ENCODE results near the gene SFMBT2. TPM values are rescaled to one million over a fixed set of nuclear protein-coding genes. Genes with fewer than 3 reads are reported as not detected.

The SFMBT2 gene
- polyA plus RNA-seq, 4 donors: 0.45 to 2.5 (median 1.3) TPM

GRCh38 chr10:7298495-7298894 is 112.3 kb downstream of the SFMBT2 start:
- FAIRE-seq: no peak
- no peaks in the 10 kb centered on the region for H3K27me3 ChIP-seq (ENCODE audit: control insufficient read depth in 3 of 3, insufficient read depth in 3 of 3, low read length in 3 of 3)
- no peak overlapping the region for H3K27ac ChIP-seq (ENCODE audit: low read depth in 1 of 3, low read length in 2 of 3)
- DNase-seq: no peak
- no peaks in the 10 kb centered on the region for H3K9me3 ChIP-seq (ENCODE audit: control insufficient read depth in 2 of 2, insufficient read depth in 1 of 2, low read depth in 1 of 2, low read length in 1 of 2)
- H3K4me3 ChIP-seq (ENCODE audit: low read depth in 1 of 3, low read length in 3 of 3): no peak overlapping the region
- 86 to 96% (median 87%) methylated on average over 7 of the region's 7 CpGs for WGBS, 3 donors
- H3K4me1 ChIP-seq (ENCODE audit: control insufficient read depth in 3 of 3, insufficient read depth in 2 of 3, low read depth in 1 of 3, low read length in 2 of 3): no peaks in the 10 kb centered on the region
- no peaks in the 10 kb centered on the region for H3K36me3 ChIP-seq (ENCODE audit: control insufficient read depth in 3 of 3, insufficient read depth in 2 of 3, low read depth in 1 of 3, low read length in 3 of 3)

DNA sequence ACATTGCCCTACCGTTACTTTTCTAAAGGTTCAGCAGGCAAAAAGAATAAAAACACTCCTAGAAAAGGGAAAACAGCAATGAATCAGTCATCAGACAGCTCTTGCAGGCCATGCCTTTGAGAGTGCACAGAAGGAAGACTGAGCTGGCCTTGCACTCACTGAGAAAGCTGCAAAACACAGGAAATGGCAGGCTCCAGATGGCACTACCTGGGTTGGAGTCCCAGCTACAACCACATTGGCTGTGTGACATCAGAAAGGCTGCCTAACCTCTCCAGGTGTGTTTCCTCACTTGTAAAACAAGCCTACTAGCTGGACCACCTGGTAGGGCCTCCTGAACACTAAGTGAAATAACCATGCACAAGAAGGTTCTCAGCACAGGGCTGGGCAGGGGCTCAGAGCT is 113.7 kb downstream of the SFMBT2 start:
- H3K36me3 ChIP-seq (ENCODE audit: control insufficient read depth in 3 of 3, insufficient read depth in 2 of 3, low read depth in 1 of 3, low read length in 3 of 3): no peaks in the 10 kb centered on the region
- H3K4me3 ChIP-seq (ENCODE audit: low read depth in 1 of 3, low read length in 3 of 3): no peak overlapping the region
- H3K27ac ChIP-seq (ENCODE audit: low read depth in 1 of 3, low read length in 2 of 3): no peak overlapping the region
- WGBS, 3 donors: 71 to 93% (median 87%) methylated on average over 1 of the region's 1 CpG
- DNase-seq (no peak), FAIRE-seq (no peak)
- no peaks in the 10 kb centered on the region for H3K27me3 ChIP-seq (ENCODE audit: control insufficient read depth in 3 of 3, insufficient read depth in 3 of 3, low read length in 3 of 3)
- H3K9me3 ChIP-seq (ENCODE audit: control insufficient read depth in 2 of 2, insufficient read depth in 1 of 2, low read depth in 1 of 2, low read length in 1 of 2): no peaks in the 10 kb centered on the region
- H3K4me1 ChIP-seq (ENCODE audit: control insufficient read depth in 3 of 3, insufficient read depth in 2 of 3, low read depth in 1 of 3, low read length in 2 of 3): no peaks in the 10 kb centered on the region

- DNase-seq (no peak), FAIRE-seq (no peak)
- Histone ChIP-seq H3K27ac (ENCODE audit: low read depth in 1 of 3, low read length in 2 of 3) (no peak overlapping the region), H3K9me3 (ENCODE audit: control insufficient read depth in 2 of 2, insufficient read depth in 1 of 2, low read depth in 1 of 2, low read length in 1 of 2) (no peaks in the 10 kb centered on the region), H3K4me3 (ENCODE audit: low read depth in 1 of 3, low read length in 3 of 3) (no peak overlapping the region), H3K27me3 (ENCODE audit: control insufficient read depth in 3 of 3, insufficient read depth in 3 of 3, low read length in 3 of 3) (no peaks in the 10 kb centered on the region), H3K36me3 (ENCODE audit: control insufficient read depth in 3 of 3, insufficient read depth in 2 of 3, low read depth in 1 of 3, low read length in 3 of 3) (no peaks in the 10 kb centered on the region), H3K4me1 (ENCODE audit: control insufficient read depth in 3 of 3, insufficient read depth in 2 of 3, low read depth in 1 of 3, low read length in 2 of 3) (no peaks in the 10 kb centered on the region)
- WGBS, 3 donors: 80 to 94% (median 91%) methylated on average over 7 of the region's 7 CpGs
Observed at GRCh38 chr10:7296648-7297047, 114.2 kb downstream of the SFMBT2 start.

DNA sequence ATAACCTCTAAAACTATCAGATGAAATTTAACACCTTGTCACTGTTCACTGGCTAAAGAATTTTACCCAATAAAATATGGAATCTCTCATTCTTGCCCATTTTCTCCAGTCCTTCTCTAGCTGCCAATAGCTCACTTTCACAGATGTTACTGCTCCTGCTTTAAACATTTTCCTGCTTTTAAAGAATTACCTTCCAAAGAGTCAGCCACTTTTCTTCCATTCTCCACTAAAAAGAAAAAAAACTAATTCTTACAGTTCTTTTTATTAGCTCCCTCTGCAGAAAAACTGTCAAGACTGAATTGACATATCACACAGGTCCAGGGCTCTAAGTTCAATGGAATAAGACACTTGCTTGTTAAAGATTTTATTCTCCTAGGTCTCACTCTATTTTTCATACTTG is 114.8 kb downstream of the SFMBT2 start:
- no peak for FAIRE-seq
- H3K9me3 ChIP-seq (ENCODE audit: control insufficient read depth in 2 of 2, insufficient read depth in 1 of 2, low read depth in 1 of 2, low read length in 1 of 2): no peaks in the 10 kb centered on the region
- DNase-seq: no peak
- H3K27me3 ChIP-seq (ENCODE audit: control insufficient read depth in 3 of 3, insufficient read depth in 3 of 3, low read length in 3 of 3): no peaks in the 10 kb centered on the region
- no peak overlapping the region for H3K27ac ChIP-seq (ENCODE audit: low read depth in 1 of 3, low read length in 2 of 3)
- H3K4me1 ChIP-seq (ENCODE audit: control insufficient read depth in 3 of 3, insufficient read depth in 2 of 3, low read depth in 1 of 3, low read length in 2 of 3): no peaks in the 10 kb centered on the region
- no peak overlapping the region for H3K4me3 ChIP-seq (ENCODE audit: low read depth in 1 of 3, low read length in 3 of 3)
- H3K36me3 ChIP-seq (ENCODE audit: control insufficient read depth in 3 of 3, insufficient read depth in 2 of 3, low read depth in 1 of 3, low read length in 3 of 3): no peaks in the 10 kb centered on the region

DNA sequence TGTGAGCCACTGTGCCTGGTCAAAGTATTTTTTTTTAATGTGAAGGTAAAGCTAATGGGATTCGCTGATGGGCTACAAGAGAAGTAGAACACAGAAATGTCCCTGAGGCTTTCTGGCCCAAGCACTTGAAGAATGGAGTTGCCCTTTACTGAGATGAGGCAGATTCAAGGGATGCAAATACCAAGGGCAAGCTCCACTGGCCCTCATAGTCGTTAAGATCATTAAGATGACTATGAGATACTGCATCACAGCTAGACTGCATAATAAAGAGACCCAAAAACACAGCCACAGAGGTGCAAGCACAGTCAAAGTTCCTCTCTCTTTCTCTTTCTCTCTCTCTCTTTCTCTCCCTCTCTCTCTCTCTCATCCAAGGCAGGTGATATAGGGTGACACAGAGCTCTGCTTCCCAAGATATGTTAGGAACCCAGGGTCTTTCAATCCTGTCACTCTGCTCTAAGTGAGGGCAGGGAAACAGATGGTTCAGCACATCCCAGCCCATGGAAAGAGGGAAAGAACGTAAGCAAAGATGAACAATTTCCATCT is 117.4 kb downstream of the SFMBT2 start:
- FAIRE-seq (no peak), DNase-seq (no peak)
- WGBS, 3 donors: 66 to 75% (median 70%) methylated on average over 3 of the region's 3 CpGs
- Histone ChIP-seq H3K27ac (ENCODE audit: low read depth in 1 of 3, low read length in 2 of 3) (no peak overlapping the region), H3K36me3 (ENCODE audit: control insufficient read depth in 3 of 3, insufficient read depth in 2 of 3, low read depth in 1 of 3, low read length in 3 of 3) (no peaks in the 10 kb centered on the region), H3K4me1 (ENCODE audit: control insufficient read depth in 3 of 3, insufficient read depth in 2 of 3, low read depth in 1 of 3, low read length in 2 of 3) (no peaks in the 10 kb centered on the region), H3K9me3 (ENCODE audit: control insufficient read depth in 2 of 2, insufficient read depth in 1 of 2, low read depth in 1 of 2, low read length in 1 of 2) (no peaks in the 10 kb centered on the region), H3K27me3 (ENCODE audit: control insufficient read depth in 3 of 3, insufficient read depth in 3 of 3, low read length in 3 of 3) (no peaks in the 10 kb centered on the region), H3K4me3 (ENCODE audit: low read depth in 1 of 3, low read length in 3 of 3) (no peak overlapping the region)

- H3K36me3 ChIP-seq (ENCODE audit: control insufficient read depth in 3 of 3, insufficient read depth in 2 of 3, low read depth in 1 of 3, low read length in 3 of 3): no peaks in the 10 kb centered on the region
- H3K27ac ChIP-seq (ENCODE audit: low read depth in 1 of 3, low read length in 2 of 3): no peak overlapping the region
- no peak overlapping the region for H3K4me3 ChIP-seq (ENCODE audit: low read depth in 1 of 3, low read length in 3 of 3)
- no peaks in the 10 kb centered on the region for H3K4me1 ChIP-seq (ENCODE audit: control insufficient read depth in 3 of 3, insufficient read depth in 2 of 3, low read depth in 1 of 3, low read length in 2 of 3)
- FAIRE-seq (no peak), DNase-seq (no peak)
- WGBS, 3 donors: 64 to 84% (median 74%) methylated on average over 8 of the region's 8 CpGs
- H3K27me3 ChIP-seq (ENCODE audit: control insufficient read depth in 3 of 3, insufficient read depth in 3 of 3, low read length in 3 of 3): no peaks in the 10 kb centered on the region
- H3K9me3 ChIP-seq (ENCODE audit: control insufficient read depth in 2 of 2, insufficient read depth in 1 of 2, low read depth in 1 of 2, low read length in 1 of 2): no peaks in the 10 kb centered on the region
Observed at GRCh38 chr10:7291487-7292270, 119.2 kb downstream of the SFMBT2 start.

- no peaks in the 10 kb centered on the region for H3K9me3 ChIP-seq (ENCODE audit: control insufficient read depth in 2 of 2, insufficient read depth in 1 of 2, low read depth in 1 of 2, low read length in 1 of 2)
- FAIRE-seq (no peak), DNase-seq (no peak)
- H3K27ac ChIP-seq (ENCODE audit: low read depth in 1 of 3, low read length in 2 of 3): no peak overlapping the region
- no peaks in the 10 kb centered on the region for H3K36me3 ChIP-seq (ENCODE audit: control insufficient read depth in 3 of 3, insufficient read depth in 2 of 3, low read depth in 1 of 3, low read length in 3 of 3)
- no peaks in the 10 kb centered on the region for H3K27me3 ChIP-seq (ENCODE audit: control insufficient read depth in 3 of 3, insufficient read depth in 3 of 3, low read length in 3 of 3)
- no peaks in the 10 kb centered on the region for H3K4me1 ChIP-seq (ENCODE audit: control insufficient read depth in 3 of 3, insufficient read depth in 2 of 3, low read depth in 1 of 3, low read length in 2 of 3)
- 81 to 89% (median 88%) methylated on average over 12 of the region's 12 CpGs for WGBS, 3 donors
- no peak overlapping the region for H3K4me3 ChIP-seq (ENCODE audit: low read depth in 1 of 3, low read length in 3 of 3)
Observed at GRCh38 chr10:7288060-7288690, 122.7 kb downstream of the SFMBT2 start.

DNA sequence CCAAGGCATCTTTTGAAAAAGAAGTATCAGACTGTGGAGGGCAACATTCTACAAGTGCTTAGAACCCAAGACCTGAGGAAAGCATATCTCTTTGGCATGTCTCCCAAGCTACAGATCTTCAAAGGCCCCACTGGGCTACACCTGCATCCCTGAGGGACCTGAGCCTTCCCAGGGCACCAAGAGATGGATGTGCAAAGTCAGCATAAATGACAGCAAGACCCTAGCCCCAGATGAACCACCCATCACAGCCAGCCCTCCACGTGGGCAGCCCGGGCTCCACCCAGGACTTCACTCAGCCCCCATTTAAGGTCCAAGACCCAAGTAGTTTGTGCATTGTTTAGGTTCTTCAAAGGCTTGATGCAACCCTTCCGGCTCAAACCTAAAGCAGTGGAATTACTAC is 123.5 kb downstream of the SFMBT2 start:
- WGBS, 3 donors: 80 to 96% (median 92%) methylated on average over 3 of the region's 3 CpGs
- FAIRE-seq (no peak), DNase-seq (no peak)
- Histone ChIP-seq H3K36me3 (ENCODE audit: control insufficient read depth in 3 of 3, insufficient read depth in 2 of 3, low read depth in 1 of 3, low read length in 3 of 3) (no peaks in the 10 kb centered on the region), H3K4me1 (ENCODE audit: control insufficient read depth in 3 of 3, insufficient read depth in 2 of 3, low read depth in 1 of 3, low read length in 2 of 3) (no peaks in the 10 kb centered on the region), H3K4me3 (ENCODE audit: low read depth in 1 of 3, low read length in 3 of 3) (no peak overlapping the region), H3K27me3 (ENCODE audit: control insufficient read depth in 3 of 3, insufficient read depth in 3 of 3, low read length in 3 of 3) (no peaks in the 10 kb centered on the region), H3K27ac (ENCODE audit: low read depth in 1 of 3, low read length in 2 of 3) (no peak overlapping the region), H3K9me3 (ENCODE audit: control insufficient read depth in 2 of 2, insufficient read depth in 1 of 2, low read depth in 1 of 2, low read length in 1 of 2) (no peaks in the 10 kb centered on the region)

Data from small intestine (tissue), 7 donors.